SJCRH30 (cell line): Measurements from ENCODE around the gene PAX9. TPM values are rescaled to one million over a fixed set of nuclear protein-coding genes. Genes with fewer than 3 reads are reported as not detected.
"Not testable (repeated sequence)": the region's sequence is repeated elsewhere in the genome, so short reads cannot be mapped to it uniquely, and the experiment has no call there.

Source experiments
- DNase-seq, 2 experiments: peaks; one replicate each; pipeline ENCODE4 v3.0.0-alpha.2; 2015 to 2020
- H3K27ac ChIP-seq: fragments of 250-450 bp; sonication (Bioruptor Pico); 2 replicates; pipeline ENCODE4 v1.5.1; 2020; ENCODE audit warnings: mild to moderate bottlenecking, moderate library complexity
- H3K27me3 ChIP-seq: fragments of 250-450 bp; sonication (Bioruptor Pico); 2 replicates; pipeline ENCODE4 v1.5.1; 2020; ENCODE audit warnings: mild to moderate bottlenecking, moderate library complexity
- H3K36me3 ChIP-seq: fragments of 250-450 bp; sonication (Bioruptor Pico); 2 replicates; pipeline ENCODE4 v1.5.1; 2020; ENCODE audit warnings: mild to moderate bottlenecking, moderate library complexity
- H3K4me1 ChIP-seq: fragments of 250-450 bp; sonication (Bioruptor Pico); 2 replicates; pipeline ENCODE4 v1.5.1; 2020; ENCODE audit warnings: mild to moderate bottlenecking, moderate library complexity
- H3K4me3 ChIP-seq: fragments of 250-450 bp; sonication (Bioruptor Pico); 2 replicates; pipeline ENCODE4 v1.5.1; 2020; ENCODE audit warnings: mild to moderate bottlenecking, moderate library complexity
- H3K9me3 ChIP-seq: fragments of 250-450 bp; sonication (Bioruptor Pico); replicated peaks from 2 replicates; pipeline ENCODE4 v1.5.1; 2020; ENCODE audit warnings: mild to moderate bottlenecking, moderate library complexity
- total RNA-seq: library from RNA; depleted of rRNA; stranded (reverse); fragments of >200 nt; shearing (Covaris generic); gene quantifications from 2 replicates; pipeline ENCODE4 v1.2.3, GENCODE V29; 2014

The PAX9 gene
- total RNA-seq, 1 experiment from 2014 or later: not detected

DNA sequence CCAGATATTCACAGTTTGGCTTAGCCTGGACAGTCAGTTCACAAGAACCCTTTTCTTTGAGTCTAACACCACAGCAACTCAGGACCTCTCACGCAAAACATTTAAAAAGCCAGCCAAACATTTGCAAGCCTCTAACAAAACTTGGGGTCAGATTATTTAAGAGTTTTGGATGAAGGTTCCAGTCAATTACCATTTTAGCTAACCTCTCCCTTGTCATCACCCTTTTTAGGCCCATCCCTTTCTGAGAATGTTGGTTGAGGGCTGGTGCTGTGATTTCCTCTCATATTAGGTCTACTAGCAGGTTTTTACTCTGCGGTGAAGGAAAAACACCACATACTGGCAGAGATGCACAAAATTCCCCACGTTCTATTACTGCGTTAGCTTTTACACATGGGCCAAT is 20.7 kb downstream of the PAX9 start:
- no peaks in the 10 kb centered on the region for H3K4me1 ChIP-seq
- no peaks in the 10 kb centered on the region for H3K36me3 ChIP-seq
- no peak for DNase-seq
- no peak overlapping the region for H3K27ac ChIP-seq
- no peak overlapping the region for H3K4me3 ChIP-seq
- no peaks in the 10 kb centered on the region for H3K9me3 ChIP-seq
- H3K27me3 ChIP-seq: 0 out of 2 replicates have a peak, but pooled peaks cover 21% of the 10 kb centered on the region

DNA sequence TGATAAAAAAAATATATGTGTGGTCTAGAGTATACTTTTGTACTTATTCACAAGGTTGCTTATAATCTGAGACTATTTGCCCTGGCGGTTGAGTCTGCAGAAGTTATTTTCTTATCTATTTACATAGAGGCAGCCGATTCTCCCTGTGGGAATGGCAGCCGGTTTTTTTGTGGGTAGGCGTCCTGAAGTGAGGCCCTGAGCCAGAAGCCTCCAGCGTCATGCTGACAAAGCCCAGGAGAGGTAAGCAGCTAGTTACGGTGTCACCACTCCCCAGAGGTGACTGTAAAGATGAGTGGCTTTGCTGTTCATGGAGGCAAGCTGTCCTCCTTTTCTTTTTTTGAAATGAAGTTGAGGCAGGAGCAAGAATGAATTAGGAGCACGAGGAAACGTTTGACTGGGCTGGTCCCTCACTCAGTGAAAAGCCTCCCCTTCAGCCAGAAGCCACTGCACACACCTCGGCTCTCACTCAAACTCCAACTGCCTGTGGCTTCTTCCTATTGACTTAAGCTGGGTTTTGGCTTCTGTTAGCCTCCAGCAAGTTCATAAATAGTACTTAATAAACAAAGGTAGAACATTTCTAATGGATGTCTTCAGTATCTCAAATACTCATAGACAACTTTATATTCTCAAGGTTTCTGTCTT is 21.5 kb downstream of the PAX9 start:
- no peak for DNase-seq
- H3K27me3 ChIP-seq: 0 out of 2 replicates have a peak, but pooled peaks cover 12% of the 10 kb centered on the region
- H3K4me1 ChIP-seq: no peaks in the 10 kb centered on the region
- H3K27ac ChIP-seq: no peak overlapping the region
- H3K36me3 ChIP-seq: no peaks in the 10 kb centered on the region
- no peaks in the 10 kb centered on the region for H3K9me3 ChIP-seq
- H3K4me3 ChIP-seq: no peak overlapping the region

DNA sequence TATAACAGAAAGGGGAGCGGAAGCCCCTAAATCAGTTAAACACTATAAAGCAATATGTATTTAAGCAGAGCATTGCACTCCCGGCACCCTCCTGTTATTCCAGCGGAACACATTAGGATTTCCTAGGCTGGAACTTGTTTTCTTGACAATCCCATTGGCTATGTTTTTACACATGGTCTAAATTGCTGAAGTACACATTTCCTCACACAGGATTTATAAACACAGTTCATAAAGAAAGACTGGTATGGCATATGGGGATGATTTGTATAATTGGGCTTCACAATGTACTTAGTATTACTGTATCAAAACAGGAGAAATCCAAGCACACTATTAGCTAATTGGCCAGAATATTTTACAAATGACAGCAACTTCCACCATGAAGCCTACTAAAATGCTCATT is 23.3 kb downstream of the PAX9 start:
- Histone ChIP-seq H3K27me3 (0 out of 2 replicates have a peak, but pooled peaks cover 9% of the 10 kb centered on the region), H3K4me1 (no peaks in the 10 kb centered on the region), H3K9me3 (no peaks in the 10 kb centered on the region), H3K4me3 (no peak overlapping the region), H3K36me3 (no peaks in the 10 kb centered on the region), H3K27ac (no peak overlapping the region)
- DNase-seq: no peak

DNA sequence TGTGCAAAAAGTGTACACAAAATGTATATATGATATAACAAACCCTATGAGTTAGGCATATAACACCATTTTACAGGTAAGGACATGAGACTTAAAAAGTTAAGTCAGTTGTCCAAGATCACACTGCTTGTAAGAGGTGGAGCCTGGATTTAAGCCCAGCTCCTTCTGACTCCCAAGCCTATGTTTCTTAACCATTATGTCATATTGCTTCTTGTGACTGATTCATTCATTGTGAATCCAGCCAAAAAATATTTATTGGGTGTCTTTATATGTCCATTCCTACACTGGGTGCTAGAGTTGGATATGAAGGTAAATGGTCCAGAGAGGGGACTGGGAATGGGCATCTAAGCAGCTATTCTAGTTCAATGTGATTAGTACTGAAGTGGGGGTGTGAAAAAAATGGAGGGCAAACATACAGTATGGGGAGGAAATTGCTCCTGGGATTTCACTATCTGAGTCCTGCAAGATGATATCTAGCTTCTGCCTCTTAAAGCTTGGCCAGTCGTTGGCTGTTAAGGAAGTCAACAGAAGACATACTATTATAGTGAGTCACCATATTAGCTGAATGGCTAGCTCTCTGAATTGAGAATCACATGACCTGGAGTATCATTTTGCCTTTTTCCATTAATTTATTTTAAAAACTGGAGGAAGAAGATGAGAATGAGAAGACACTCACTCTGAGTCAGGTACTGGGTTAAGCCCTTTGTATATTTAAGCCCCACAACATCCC is 28.8 kb downstream of the PAX9 start:
- Histone ChIP-seq H3K27me3 (no peaks in the 10 kb centered on the region), H3K9me3 (no peaks in the 10 kb centered on the region), H3K4me1 (no peaks in the 10 kb centered on the region), H3K4me3 (no peak overlapping the region), H3K36me3 (no peaks in the 10 kb centered on the region), H3K27ac (no peak overlapping the region)
- no peak for DNase-seq

DNA sequence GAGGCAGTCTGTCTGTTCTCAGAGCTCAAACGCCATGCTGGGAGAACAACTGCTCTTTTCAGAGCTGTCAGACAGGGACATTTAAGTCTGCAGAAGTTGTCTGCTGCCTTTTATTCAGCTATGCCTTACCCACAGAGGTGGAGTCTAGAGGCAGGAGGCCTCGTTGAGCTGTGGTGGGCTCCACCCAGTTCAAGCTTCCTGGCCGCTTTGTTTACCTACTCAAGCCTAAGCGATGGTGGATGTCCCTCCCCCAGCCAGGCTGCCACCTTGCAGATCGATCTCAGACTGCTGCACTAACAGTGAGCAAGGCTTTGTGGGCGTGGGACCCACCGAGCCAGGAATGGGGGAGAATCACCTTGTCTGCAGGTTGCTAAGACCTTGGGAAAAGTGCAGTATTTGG is 37.8 kb downstream of the PAX9 start:
- DNase-seq, H3K36me3 ChIP-seq, H3K4me3 ChIP-seq, H3K4me1 ChIP-seq, H3K27ac ChIP-seq, H3K27me3 ChIP-seq, H3K9me3 ChIP-seq: not testable (repeated sequence)

- Histone ChIP-seq H3K9me3 (no peaks in the 10 kb centered on the region), H3K4me3 (no peak overlapping the region), H3K36me3 (no peaks in the 10 kb centered on the region), H3K4me1 (no peaks in the 10 kb centered on the region), H3K27ac (no peak overlapping the region), H3K27me3 (no peaks in the 10 kb centered on the region)
- no peak for DNase-seq
Measured at GRCh38 chr14:36700651-36701050, 39.0 kb downstream of the PAX9 start.

- Histone ChIP-seq H3K4me3 (no peak overlapping the region), H3K4me1 (no peaks in the 10 kb centered on the region), H3K27ac (no peak overlapping the region), H3K36me3 (no peaks in the 10 kb centered on the region), H3K9me3 (no peaks in the 10 kb centered on the region), H3K27me3 (no peaks in the 10 kb centered on the region)
- no peak for DNase-seq
Measured at GRCh38 chr14:36701132-36701531, 39.5 kb downstream of the PAX9 start.

DNA sequence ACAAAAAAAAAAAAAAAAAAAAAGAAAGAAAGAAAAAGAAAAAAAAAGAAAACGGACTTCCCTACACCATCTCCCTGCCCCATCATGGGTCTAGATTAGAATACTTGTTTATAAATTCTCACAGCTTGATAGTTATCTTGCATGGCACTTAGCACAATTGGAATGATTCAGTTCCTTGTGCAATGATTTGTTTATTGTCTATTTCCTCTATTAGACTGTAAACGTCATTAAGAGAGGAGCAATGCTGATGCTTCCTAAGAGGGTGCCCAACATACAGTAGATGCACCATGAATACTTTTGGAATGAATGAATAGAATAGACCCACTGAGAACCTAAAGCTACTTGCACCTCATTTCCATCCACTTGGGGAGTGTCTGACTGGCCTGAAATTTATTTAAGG is 40.8 kb downstream of the PAX9 start:
- H3K27me3 ChIP-seq: no peaks in the 10 kb centered on the region
- no peaks in the 10 kb centered on the region for H3K36me3 ChIP-seq
- no peaks in the 10 kb centered on the region for H3K9me3 ChIP-seq
- no peak for DNase-seq
- H3K4me3 ChIP-seq: no peak overlapping the region
- no peaks in the 10 kb centered on the region for H3K4me1 ChIP-seq
- no peak overlapping the region for H3K27ac ChIP-seq

GRCh38 chr14:36707570-36707969 is 45.9 kb downstream of the PAX9 start:
- H3K36me3 ChIP-seq: no peaks in the 10 kb centered on the region
- no peak for DNase-seq
- H3K4me3 ChIP-seq: no peak overlapping the region
- no peaks in the 10 kb centered on the region for H3K9me3 ChIP-seq
- no peak overlapping the region for H3K27ac ChIP-seq
- no peaks in the 10 kb centered on the region for H3K27me3 ChIP-seq
- H3K4me1 ChIP-seq: no peaks in the 10 kb centered on the region

- no peaks in the 10 kb centered on the region for H3K36me3 ChIP-seq
- H3K4me3 ChIP-seq: no peak overlapping the region
- no peaks in the 10 kb centered on the region for H3K9me3 ChIP-seq
- DNase-seq: no peak
- H3K4me1 ChIP-seq: no peaks in the 10 kb centered on the region
- H3K27ac ChIP-seq: no peak overlapping the region
- no peaks in the 10 kb centered on the region for H3K27me3 ChIP-seq
Measured at GRCh38 chr14:36713960-36714703, 52.5 kb downstream of the PAX9 start.

- Histone ChIP-seq H3K27me3 (no peaks in the 10 kb centered on the region), H3K36me3 (no peaks in the 10 kb centered on the region), H3K9me3 (no peaks in the 10 kb centered on the region), H3K4me1 (no peaks in the 10 kb centered on the region), H3K27ac (no peak overlapping the region), H3K4me3 (no peak overlapping the region)
- no peak for DNase-seq
Measured at GRCh38 chr14:36716614-36717184, 55.0 kb downstream of the PAX9 start.

GRCh38 chr14:36717363-36717762 is 55.7 kb downstream of the PAX9 start:
- no peaks in the 10 kb centered on the region for H3K36me3 ChIP-seq
- H3K9me3 ChIP-seq: no peaks in the 10 kb centered on the region
- no peak overlapping the region for H3K4me3 ChIP-seq
- no peak for DNase-seq
- no peaks in the 10 kb centered on the region for H3K4me1 ChIP-seq
- H3K27ac ChIP-seq: no peak overlapping the region
- no peaks in the 10 kb centered on the region for H3K27me3 ChIP-seq

GRCh38 chr14:36718216-36718615 is 56.6 kb downstream of the PAX9 start:
- H3K4me3 ChIP-seq: no peak overlapping the region
- no peaks in the 10 kb centered on the region for H3K27me3 ChIP-seq
- no peaks in the 10 kb centered on the region for H3K4me1 ChIP-seq
- H3K27ac ChIP-seq: no peak overlapping the region
- no peak for DNase-seq
- H3K36me3 ChIP-seq: no peaks in the 10 kb centered on the region
- no peaks in the 10 kb centered on the region for H3K9me3 ChIP-seq

GRCh38 chr14:36719823-36720222 is 58.2 kb downstream of the PAX9 start:
- Histone ChIP-seq H3K4me1 (no peaks in the 10 kb centered on the region), H3K27ac (no peak overlapping the region), H3K36me3 (no peaks in the 10 kb centered on the region), H3K9me3 (no peaks in the 10 kb centered on the region), H3K27me3 (no peaks in the 10 kb centered on the region), H3K4me3 (no peak overlapping the region)
- no peak for DNase-seq

- H3K4me1 ChIP-seq: no peaks in the 10 kb centered on the region
- no peaks in the 10 kb centered on the region for H3K27me3 ChIP-seq
- H3K27ac ChIP-seq: no peak overlapping the region
- DNase-seq: no peak
- H3K9me3 ChIP-seq: no peaks in the 10 kb centered on the region
- H3K36me3 ChIP-seq: no peaks in the 10 kb centered on the region
- H3K4me3 ChIP-seq: no peak overlapping the region
Measured at GRCh38 chr14:36720657-36721056, 59.0 kb downstream of the PAX9 start.
